HG03095 (cell line): ENCODE results near the gene FITM2.

Experiments used
- ATAC-seq: cut with Tn5 transposase; IDR thresholded peaks from one replicate; pipeline ENCODE4 v1.9.1; 2021; ENCODE audit warnings: moderate library complexity; ENCODE audit not compliant: unreplicated experiment

Gene FITM2

DNA sequence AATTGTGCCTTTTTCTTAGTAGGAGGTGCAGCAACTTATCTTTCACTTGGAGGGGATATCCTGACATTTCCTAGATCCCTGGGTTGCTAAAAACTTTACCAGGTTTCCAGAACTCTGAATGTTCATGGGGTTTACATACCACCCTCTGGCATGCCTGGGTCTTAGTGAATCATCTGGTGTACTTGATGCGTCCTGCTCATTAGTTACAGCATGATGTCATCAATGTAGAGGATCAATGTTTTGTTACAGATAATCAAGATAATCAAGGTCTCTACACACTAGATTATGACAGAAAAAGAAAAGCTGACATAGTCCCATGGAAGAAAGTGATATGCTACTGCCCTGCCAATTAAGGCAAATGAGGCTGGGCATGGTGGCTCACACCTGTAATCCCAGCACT lies 27.0 kb downstream of the FITM2 start:
- ATAC-seq: no peak

DNA sequence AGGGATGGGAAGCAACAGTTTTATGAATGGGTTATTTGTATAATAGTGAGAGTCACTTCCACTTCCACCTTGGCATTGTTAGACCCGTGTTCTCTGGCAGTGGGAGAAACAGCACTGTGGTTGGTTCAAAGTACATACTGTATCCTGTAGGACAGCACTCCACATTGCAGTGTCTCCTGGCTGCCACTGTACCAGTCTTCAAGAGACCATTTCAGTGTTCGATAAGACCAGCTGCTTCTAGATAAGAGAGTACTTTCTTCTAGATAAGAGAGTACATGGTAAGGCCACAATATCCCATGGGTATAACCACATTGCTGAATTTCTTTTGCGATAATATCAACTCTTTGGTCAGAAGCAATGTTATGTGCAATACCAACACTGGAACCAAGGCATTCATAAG lies 28.8 kb downstream of the FITM2 start:
- ATAC-seq: no peak

DNA sequence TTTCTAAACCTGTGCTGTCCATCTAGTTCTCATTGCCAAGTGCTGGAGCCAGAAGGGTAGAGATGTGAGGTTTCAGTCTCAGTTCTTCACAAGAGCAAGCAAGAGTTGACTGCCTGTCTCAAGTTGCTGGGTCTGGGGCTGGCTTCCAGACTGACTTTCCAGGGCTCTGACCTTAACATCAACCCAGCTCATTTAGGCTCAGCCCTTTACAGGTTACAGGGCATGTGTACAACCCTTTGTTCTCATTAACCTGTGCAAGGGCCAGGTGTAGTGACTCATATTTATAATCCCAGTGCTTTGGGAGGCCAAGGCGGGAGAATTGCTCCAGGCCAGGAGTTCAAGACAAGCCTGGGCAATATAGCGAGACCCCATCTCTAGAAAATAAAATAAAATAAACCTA lies 30.6 kb downstream of the FITM2 start:
- ATAC-seq: no peak

DNA sequence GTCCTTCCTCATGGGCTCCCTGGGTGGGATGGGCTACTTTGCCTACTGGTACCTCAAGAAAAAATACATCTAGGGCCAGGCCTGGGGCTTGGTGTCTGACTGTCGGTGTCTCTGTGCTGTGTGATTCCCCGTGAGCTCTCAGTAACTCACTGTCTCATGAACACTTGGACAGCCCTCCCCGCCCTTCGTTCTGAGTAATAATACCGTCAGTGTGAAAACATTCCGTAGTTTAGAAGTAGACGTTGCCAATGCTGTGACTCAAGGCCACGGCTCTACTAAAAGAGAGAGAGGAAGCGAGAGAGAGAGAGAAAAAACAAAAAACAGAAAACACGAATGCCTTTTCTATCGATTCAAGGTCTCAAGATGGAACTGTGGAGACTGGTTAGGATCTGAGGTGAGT lies 31.8 kb downstream of the FITM2 start:
- ATAC-seq: no peak

DNA sequence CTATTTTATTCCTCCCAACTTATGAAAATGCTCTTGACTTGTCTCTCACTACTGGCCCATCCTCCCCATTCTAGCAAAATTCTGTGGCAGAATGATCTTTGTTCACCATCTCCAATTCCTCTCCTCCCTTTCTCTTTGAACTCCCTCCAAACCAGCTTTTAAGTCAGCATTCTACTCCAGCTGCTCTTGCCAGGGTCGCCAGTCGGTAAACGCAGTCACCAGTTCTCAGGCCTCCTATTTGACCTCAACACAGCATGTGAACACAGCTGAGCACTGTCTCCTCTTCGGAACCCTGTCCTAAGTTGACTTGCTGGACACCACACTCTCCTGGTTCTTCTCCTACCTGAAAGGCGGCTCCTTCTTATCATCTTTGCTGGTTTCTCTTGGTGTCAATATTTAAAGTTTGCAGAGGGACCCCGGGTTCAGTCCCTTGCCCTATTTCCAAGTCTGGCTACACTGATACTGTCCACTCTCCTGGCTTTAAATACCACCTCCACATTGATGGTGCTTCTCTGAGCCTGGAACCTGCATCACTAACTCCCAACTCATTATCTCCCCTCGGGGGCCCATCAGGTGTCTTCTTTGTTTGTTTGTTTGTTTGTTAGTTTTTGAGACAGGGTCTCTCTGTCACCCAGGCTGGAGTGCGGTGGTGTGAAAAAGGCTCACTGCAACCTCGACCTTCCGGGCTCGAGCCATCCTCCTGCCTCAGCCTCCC lies 36.5 kb downstream of the FITM2 start:
- no peak for ATAC-seq

DNA sequence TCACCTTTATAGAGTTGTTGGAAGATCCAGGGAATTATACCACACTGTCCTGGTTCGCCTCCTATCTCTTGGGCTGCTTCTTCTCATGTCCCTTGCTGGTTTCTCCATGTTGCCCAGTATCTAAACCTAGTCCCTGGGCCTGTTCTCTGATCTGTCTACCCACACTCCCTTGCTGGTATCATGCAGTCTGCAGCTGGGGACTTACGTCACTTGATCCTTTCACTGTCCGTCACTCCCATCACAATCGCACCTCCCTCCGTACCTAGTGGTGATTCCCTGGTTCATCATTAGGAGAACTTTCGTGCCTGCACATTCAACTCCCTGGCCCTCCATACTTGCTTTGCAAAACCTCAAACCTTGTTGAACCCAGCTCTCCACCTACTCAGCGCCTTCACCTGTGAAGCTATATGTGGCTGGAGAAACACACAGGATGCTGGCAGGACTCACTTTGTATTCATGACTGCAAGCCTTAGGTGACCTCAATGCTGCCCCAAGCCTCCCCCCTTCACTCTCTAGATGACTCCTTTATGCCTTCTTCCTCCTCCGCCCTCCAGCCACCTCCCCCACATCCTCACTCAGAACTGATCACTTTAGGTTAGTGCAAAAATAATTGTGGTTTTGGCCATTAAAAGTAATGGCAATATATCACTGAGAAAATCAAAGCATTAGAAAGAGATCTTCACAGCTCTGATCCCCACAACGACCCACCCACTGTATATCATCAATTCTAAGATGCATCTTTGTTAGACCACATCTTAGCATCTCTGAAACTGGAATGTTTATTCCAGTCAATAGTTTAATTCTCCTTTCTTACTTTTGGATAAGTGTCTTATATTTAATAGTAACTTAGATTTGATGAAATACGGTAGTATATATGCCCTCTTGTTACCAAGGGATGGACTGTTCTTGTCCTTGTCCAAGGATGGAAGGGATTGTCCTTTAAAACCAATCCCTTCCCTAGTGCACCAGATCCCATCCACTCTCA lies 37.5 kb downstream of the FITM2 start:
- no peak for ATAC-seq

DNA sequence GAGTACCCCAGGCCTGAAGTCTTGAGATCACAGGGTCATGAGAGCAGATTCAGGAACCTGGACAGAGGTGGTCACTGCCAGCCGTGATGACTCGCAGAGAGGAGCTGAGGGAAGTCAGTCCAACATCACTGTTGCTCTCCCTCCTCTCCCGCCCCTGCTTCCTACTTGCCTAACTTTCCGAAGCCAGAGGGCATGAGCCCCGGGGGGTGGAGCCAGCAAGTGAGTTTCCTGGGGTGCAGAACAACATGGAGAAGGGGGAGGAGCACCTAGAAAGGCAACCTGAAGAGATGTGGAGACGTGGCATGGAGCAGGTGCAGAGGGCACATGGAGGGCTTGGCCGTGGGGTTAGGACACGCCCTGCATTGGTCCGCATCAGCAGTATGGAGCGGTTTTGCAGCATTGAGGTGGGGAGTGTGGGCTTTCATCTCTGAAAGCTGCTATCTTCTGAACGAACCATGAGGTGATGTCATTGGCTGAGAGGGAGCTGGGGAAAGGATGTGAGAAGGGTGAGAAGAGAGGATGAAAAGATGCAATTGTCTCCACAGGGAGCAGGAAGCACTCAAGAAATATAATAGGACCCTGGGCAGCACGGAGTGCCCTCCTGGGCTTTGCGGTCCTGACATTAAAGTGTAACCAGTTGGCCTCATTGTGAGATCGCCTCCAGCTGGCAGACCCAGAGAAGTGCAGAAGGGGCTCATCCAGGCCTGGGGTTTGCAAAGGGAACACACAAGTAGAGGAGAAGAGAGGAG lies 38.9 kb downstream of the FITM2 start:
- no peak for ATAC-seq

DNA sequence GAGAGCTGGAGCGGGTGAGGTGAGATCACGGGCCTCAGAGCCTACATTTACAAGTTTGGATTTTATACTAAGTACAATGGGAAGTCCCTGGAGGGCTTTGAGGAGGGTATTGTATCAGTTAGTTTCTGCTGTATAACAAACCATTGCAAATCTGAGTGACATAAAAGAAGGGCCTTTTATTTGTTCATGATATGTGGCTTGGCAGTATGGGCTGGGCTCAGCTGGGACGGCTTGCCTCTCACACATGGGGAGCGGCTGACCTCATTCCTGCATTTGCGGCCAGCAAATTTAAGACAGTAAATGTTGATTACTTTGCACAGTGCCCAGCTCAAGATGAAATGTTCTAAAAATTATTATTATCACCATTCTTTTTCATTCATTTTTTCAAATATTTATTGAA lies 42.2 kb downstream of the FITM2 start:
- no peak for ATAC-seq

DNA sequence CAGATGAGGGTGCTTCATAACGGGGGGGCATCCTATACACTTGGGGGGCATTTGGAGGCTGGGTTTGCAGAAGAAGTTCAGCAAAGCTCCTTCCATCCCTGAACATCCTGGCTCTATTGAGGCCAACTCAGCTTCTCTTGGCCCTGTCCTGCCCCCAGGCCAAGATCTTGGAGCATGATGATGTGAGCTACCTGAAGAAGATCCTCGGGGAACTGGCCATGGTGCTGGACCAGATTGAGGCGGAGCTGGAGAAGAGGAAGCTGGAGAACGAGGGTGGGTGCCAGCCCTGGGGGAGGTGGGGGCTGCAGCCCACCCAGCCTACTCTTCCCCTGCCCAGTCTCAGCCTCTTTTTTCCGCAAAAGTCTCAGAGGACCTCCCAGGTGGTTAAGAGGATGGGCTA lies 46.7 kb downstream of the FITM2 start:
- ATAC-seq: no peak

DNA sequence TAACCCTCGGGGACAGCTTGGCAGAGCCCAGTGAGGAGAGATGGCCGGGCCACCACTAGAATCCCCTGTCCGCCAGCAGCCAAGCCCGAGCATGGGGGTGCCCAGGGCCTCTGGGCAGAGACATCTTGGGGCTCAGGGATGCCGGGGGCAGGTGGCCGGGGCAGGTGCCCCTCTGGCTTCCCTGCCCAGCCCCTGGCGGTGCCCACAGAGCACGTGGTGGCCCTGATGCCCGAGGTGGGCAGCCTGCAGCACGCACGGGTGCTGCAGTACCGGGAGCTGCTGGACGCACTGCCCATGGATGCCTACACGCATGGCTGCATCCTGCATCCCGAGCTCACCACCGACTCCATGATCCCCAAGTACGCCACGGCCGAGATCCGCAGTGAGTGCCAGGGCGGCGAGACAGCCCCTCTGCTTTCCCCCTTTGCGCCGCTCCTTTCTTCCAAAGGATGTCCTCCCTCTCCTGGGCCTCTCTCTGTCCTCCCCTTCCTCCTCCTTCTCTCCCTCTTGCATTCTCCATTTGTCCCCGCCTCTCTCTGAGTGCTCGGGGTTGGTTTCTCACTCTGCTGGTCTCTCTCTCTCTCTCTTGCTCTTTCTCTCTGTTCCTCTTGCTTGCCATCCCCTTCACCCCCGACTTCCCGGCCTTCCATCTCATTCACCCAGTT lies 52.6 kb downstream of the FITM2 start:
- no peak for ATAC-seq

DNA sequence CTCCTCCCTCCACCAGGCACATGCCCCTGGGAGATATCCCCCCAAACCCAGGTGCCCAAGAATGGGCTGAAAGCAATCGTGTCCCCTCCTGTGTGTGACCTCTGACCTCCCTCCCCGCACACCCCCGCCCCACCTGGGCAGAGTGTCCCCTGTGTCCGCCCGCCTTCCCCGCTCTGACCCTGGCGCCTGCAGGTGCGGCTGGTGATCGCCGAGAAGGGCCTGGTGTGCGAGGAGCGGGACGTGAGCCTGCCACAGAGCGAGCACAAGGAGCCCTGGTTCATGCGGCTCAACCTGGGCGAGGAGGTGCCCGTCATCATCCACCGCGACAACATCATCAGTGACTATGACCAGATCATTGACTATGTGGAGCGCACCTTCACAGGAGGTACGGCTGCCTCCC lies 54.0 kb downstream of the FITM2 start:
- ATAC-seq: no peak

DNA sequence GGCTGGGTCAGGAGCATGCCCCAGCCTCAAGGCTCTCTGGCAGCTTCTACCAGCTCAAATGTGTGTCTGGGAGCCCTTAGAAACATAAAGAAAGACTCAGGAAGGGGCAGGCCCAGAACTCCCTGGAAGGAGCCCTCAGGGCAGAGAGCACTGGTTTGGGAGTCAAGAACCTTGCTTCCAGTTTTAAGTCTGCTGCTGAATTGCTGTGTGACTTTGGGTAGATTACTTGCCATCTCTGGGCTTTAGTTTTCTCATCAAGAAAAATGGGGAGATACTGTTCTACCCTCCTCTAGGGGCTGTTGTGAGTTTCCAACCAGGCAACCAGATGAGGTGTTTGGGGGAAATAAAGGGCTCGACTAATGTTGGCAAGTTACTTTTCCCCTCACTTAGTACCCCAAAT lies 55.1 kb downstream of the FITM2 start:
- no peak for ATAC-seq

DNA sequence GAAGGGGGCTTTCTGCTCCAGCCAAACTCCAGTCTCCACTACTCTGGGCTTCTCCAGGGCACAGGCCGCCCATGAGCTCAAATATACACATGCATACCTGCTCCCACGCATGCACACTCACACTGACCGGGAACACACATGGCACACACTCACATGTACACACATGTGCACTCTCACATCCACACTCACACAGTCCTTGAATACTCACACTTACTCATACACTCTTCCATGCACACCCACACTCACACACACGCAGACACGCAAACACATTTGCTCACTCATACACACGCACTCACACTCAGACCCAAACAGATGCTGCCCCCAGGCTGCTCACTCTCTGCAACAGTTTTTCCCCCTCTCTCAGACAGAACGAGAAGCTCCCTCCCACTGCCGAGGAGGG lies 56.9 kb downstream of the FITM2 start:
- ATAC-seq: no peak

DNA sequence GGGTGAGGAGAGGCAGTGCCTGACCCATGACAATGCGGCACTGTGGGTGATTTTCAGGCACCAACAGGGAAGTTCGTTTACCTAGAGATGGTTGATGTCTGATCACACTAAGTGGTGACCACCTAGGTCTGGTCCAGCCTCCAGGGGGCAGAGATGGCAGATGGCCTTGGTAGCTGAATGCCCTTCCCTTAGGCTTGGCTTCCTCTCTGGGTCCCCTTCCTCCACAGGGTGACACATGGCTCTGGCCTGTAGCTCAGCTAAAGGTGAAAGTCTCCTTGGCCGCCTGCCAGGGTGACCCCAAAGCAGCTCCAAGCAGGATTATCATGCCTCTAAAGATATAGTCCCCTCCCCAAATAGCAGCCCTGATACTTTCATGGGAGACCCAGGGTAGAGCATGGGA lies 57.5 kb downstream of the FITM2 start:
- no peak for ATAC-seq
